Gastrocnemius medialis (tissue), 4 donors: ENCODE results near the gene GTPBP4.

Experiments used
- CTCF ChIP-seq, 5 experiments: fragments of 450-650 bp in 3 of 5; fragments of 200-600 bp in 2 of 5; sonication (generic) in 2 of 5; IDR thresholded peaks in 4 of 5; conservative IDR thresholded peaks in 1 of 5; 1 replicate in 4 of 5; 2 replicates in 1 of 5; pipeline ENCODE4 v1.5.1; 2016 to 2019; ENCODE audit warnings: antibody characterized with exemption in 5 of 5, mild to moderate bottlenecking in 3 of 5, moderate library complexity in 3 of 5
- POLR2A ChIP-seq, 2 donors: fragments of 450-650 bp; IDR thresholded peaks; one replicate each; pipeline ENCODE4 v1.6.1; 2017; ENCODE audit warnings: antibody characterized with exemption in 2 of 2, mild to moderate bottlenecking in 2 of 2, moderate library complexity in 2 of 2

- TF ChIP-seq POLR2A (IDR thresholded peaks at IDR 0.05) = no peak
- no peak for TF ChIP-seq CTCF (IDR thresholded peaks at IDR 0.05 in 4 of 5, conservative IDR thresholded peaks at IDR 0.05 in 1 of 5)
Measured at GRCh38 chr10:1020958-1021357, 32.7 kb downstream of the GTPBP4 start.
